GM18870 (cell line): Measurements from ENCODE around the gene HSD17B14.
"Not testable (repeated sequence)": the region's sequence is repeated elsewhere in the genome, so short reads cannot be mapped to it uniquely, and the experiment has no call there.

Experiments
- ATAC-seq: cut with Tn5 transposase; IDR thresholded peaks from one replicate; pipeline ENCODE4 v1.9.1; 2021; ENCODE audit warnings: moderate library complexity; ENCODE audit not compliant: unreplicated experiment

The HSD17B14 gene

GRCh38 chr19:48799358-48800300 lies 36.7 kb downstream of the HSD17B14 start:
- ATAC-seq = no peak

GRCh38 chr19:48798937-48799336 lies 37.4 kb downstream of the HSD17B14 start:
- no peak for ATAC-seq

- no peak for ATAC-seq
Measured at GRCh38 chr19:48797103-48797502, 39.2 kb downstream of the HSD17B14 start.

GRCh38 chr19:48796298-48797083 lies 39.8 kb downstream of the HSD17B14 start:
- ATAC-seq = no peak

GRCh38 chr19:48795685-48796070 lies 40.6 kb downstream of the HSD17B14 start:
- no peak for ATAC-seq

GRCh38 chr19:48795055-48795684 lies 41.1 kb downstream of the HSD17B14 start:
- peak; percentile 63 for ATAC-seq

GRCh38 chr19:48794291-48794690 lies 42.0 kb downstream of the HSD17B14 start:
- ATAC-seq = no peak

GRCh38 chr19:48793271-48793670 lies 43.0 kb downstream of the HSD17B14 start:
- ATAC-seq = no peak

GRCh38 chr19:48787331-48787730 lies 49.0 kb downstream of the HSD17B14 start:
- ATAC-seq = not testable (repeated sequence)

- not testable (repeated sequence) for ATAC-seq
Measured at GRCh38 chr19:48786422-48786821, 49.9 kb downstream of the HSD17B14 start.

- no peak for ATAC-seq
Measured at GRCh38 chr19:48784527-48784926, 51.8 kb downstream of the HSD17B14 start.

GRCh38 chr19:48780631-48781391 lies 55.5 kb downstream of the HSD17B14 start:
- no peak for ATAC-seq

- no peak for ATAC-seq
Measured at GRCh38 chr19:48779636-48780035, 56.7 kb downstream of the HSD17B14 start.

GRCh38 chr19:48777720-48778119 lies 58.6 kb downstream of the HSD17B14 start:
- no peak for ATAC-seq

GRCh38 chr19:48777139-48777538 lies 59.2 kb downstream of the HSD17B14 start:
- no peak for ATAC-seq

GRCh38 chr19:48772503-48772953 lies 63.8 kb downstream of the HSD17B14 start:
- no peak for ATAC-seq

- no peak for ATAC-seq
Measured at GRCh38 chr19:48770734-48771472, 65.4 kb downstream of the HSD17B14 start.

GRCh38 chr19:48770266-48770665 lies 66.0 kb downstream of the HSD17B14 start:
- ATAC-seq = no peak

- ATAC-seq = no peak
Measured at GRCh38 chr19:48768994-48769713, 67.1 kb downstream of the HSD17B14 start.
